MCF 10A (cell line): ENCODE data around the gene WASHC4. TPM values are rescaled to one million over a fixed set of nuclear protein-coding genes. Genes with fewer than 3 reads are reported as not detected.
A peak's percentile ranks its signal among the peaks of the same experiment; 100 is the strongest.

Experiments
- BruUV-seq: library from RNA; stranded (reverse); fragments of 400-500 nt; replicated peaks from 2 replicates; lab custom pipeline; 2021; lab: Mats Ljungman, UMichigan
- CTCF ChIA-PET: fragments of 300-600 bp; sonication (Branson Sonifier 250); formaldehyde crosslinking; extraction: SDS; loops from one replicate; lab custom pipeline; 2021; ENCODE audit warnings: antibody characterized with exemption, inconsistent platforms; lab: Yijun Ruan, JAX
- POLR2A ChIA-PET: fragments of 300-600, 350-650 bp; sonication (Branson Sonifier 250); formaldehyde crosslinking; extraction: SDS; loops from one replicate; lab custom pipeline; 2020; ENCODE audit warnings: antibody characterized with exemption, inconsistent platforms; lab: Yijun Ruan, JAX
- DNase-seq: peaks from one replicate; pipeline ENCODE4 v3.0.0-alpha.2; 2018; ENCODE audit not compliant: unreplicated experiment
- H3K27ac Mint-ChIP-seq: one replicate; pipeline ENCODE4 v1.8.0; 2022; ENCODE audit warnings: mild to moderate bottlenecking, low read depth, mixed read lengths; ENCODE audit not compliant: unreplicated experiment
- H3K27me3 Mint-ChIP-seq: one replicate; pipeline ENCODE4 v1.8.0; 2022; ENCODE audit warnings: mixed read lengths; ENCODE audit not compliant: insufficient read depth, unreplicated experiment
- H3K36me3 Mint-ChIP-seq: one replicate; pipeline ENCODE4 v1.8.0; 2022; ENCODE audit warnings: mild to moderate bottlenecking, moderate library complexity, mixed read lengths; ENCODE audit not compliant: insufficient read depth, unreplicated experiment
- H3K4me1 Mint-ChIP-seq: one replicate; pipeline ENCODE4 v1.8.0; 2022; ENCODE audit warnings: mixed read lengths; ENCODE audit not compliant: insufficient read depth, unreplicated experiment
- H3K4me3 Mint-ChIP-seq: one replicate; pipeline ENCODE4 v1.8.0; 2022; ENCODE audit warnings: mild to moderate bottlenecking, moderate library complexity, mixed read lengths; ENCODE audit not compliant: unreplicated experiment
- H3K9me3 Mint-ChIP-seq: one replicate; pipeline ENCODE4 v1.8.0; 2022; ENCODE audit warnings: mixed read lengths; ENCODE audit not compliant: unreplicated experiment
- CTCF ChIP-seq: fragments of 200-600 bp; IDR thresholded peaks from one replicate; pipeline ENCODE4 v1.8.0; 2022; ENCODE audit warnings: antibody characterized with exemption, mild to moderate bottlenecking; ENCODE audit not compliant: unreplicated experiment
- intact Hi-C: fragments of 100-400 bp; cut with micrococcal nuclease; formaldehyde crosslinking; loops from 2 replicates; pipeline ENCODE4 v1.14.1; 2022
- total RNA-seq: library from RNA; stranded (reverse); gene quantifications from 2 replicates; pipeline ENCODE4 v1.2.3, GENCODE V29; 2022

The WASHC4 gene
- total RNA-seq, 1 experiment from 2014 or later: 44.5 TPM

- Mint-ChIP-seq H3K27me3 (no peaks in the 10 kb centered on the region), H3K9me3 (no peaks in the 10 kb centered on the region), H3K4me1 (no peaks in the 10 kb centered on the region), H3K27ac (peak overlapping the region; percentile 51), H3K36me3 (peaks cover 74% of the 10 kb centered on the region), H3K4me3 (no peak overlapping the region)
- BruUV-seq: no TSS peak
- ChIA-PET CTCF (no interaction called here), POLR2A (interaction anchor here (1.0 to 1.1 kb wide), 4 partner anchors 16 to 180 kb away, joined by 3 to 4 read pairs (median 3); no protein-coding TSS in a partner anchor)
- no peak for TF ChIP-seq CTCF
- no peak for DNase-seq
- intact Hi-C loops: loop anchor here (10.0 kb wide), 1 partner anchor 554 kb away; no protein-coding TSS in a partner anchor
Observed at GRCh38 chr12:105198961-105199360, 91.4 kb downstream of the WASHC4 start.

- intact Hi-C loops: loop anchor here (10.0 kb wide), 1 partner anchor 184 kb away; no protein-coding TSS in a partner anchor
- POLR2A ChIA-PET: no interaction called here
- TF ChIP-seq CTCF: no peak
- H3K36me3 Mint-ChIP-seq: peaks cover 72% of the 10 kb centered on the region
- H3K4me3 Mint-ChIP-seq: no peak overlapping the region
- no peak overlapping the region for H3K27ac Mint-ChIP-seq
- H3K4me1 Mint-ChIP-seq: no peaks in the 10 kb centered on the region
- CTCF ChIA-PET: interaction anchor here (0.6 kb wide), 2 partner anchors 93 to 174 kb away, joined by 3 to 4 read pairs; no protein-coding TSS in a partner anchor
- no peaks in the 10 kb centered on the region for H3K27me3 Mint-ChIP-seq
- no peak for DNase-seq
- no peaks in the 10 kb centered on the region for H3K9me3 Mint-ChIP-seq
- BruUV-seq: no TSS peak
Observed at GRCh38 chr12:105200385-105200784, 92.9 kb downstream of the WASHC4 start.

- Mint-ChIP-seq H3K27me3 (no peaks in the 10 kb centered on the region), H3K27ac (no peak overlapping the region), H3K9me3 (no peaks in the 10 kb centered on the region), H3K4me3 (no peak overlapping the region), H3K4me1 (no peaks in the 10 kb centered on the region), H3K36me3 (peaks cover 72% of the 10 kb centered on the region)
- intact Hi-C loops: loop anchor here (10.0 kb wide), 1 partner anchor 184 kb away; no protein-coding TSS in a partner anchor
- ChIA-PET CTCF (interaction anchor here (0.6 to 1.1 kb wide), 5 partner anchors 10 to 996 kb away, joined by 3 read pairs; no protein-coding TSS in a partner anchor), POLR2A (no interaction called here)
- no TSS peak for BruUV-seq
- DNase-seq: no peak
- no peak for TF ChIP-seq CTCF
Observed at GRCh38 chr12:105201299-105201698, 93.8 kb downstream of the WASHC4 start.

GRCh38 chr12:105202202-105202601 lies 94.7 kb downstream of the WASHC4 start:
- H3K27ac Mint-ChIP-seq: no peak overlapping the region
- H3K4me3 Mint-ChIP-seq: no peak overlapping the region
- no peak for DNase-seq
- CTCF ChIA-PET: interaction anchor here (0.7 kb wide), 1 partner anchor 997 kb away, joined by 3 read pairs; no protein-coding TSS in a partner anchor
- no TSS peak for BruUV-seq
- no peaks in the 10 kb centered on the region for H3K4me1 Mint-ChIP-seq
- H3K9me3 Mint-ChIP-seq: no peaks in the 10 kb centered on the region
- H3K27me3 Mint-ChIP-seq: no peaks in the 10 kb centered on the region
- intact Hi-C loops: loop anchor here (10.0 kb wide), 1 partner anchor 183 kb away; no protein-coding TSS in a partner anchor
- POLR2A ChIA-PET: no interaction called here
- no peak for TF ChIP-seq CTCF
- H3K36me3 Mint-ChIP-seq: peaks cover 67% of the 10 kb centered on the region
